GM12874 (cell line): ENCODE results near the gene COMT.

Source experiments
- CTCF ChIP-seq: IDR thresholded peaks from 2 replicates; pipeline ENCODE4 v1.5.1; 2011; ENCODE audit warnings: low read depth, mild to moderate bottlenecking, control low read depth, low read length, moderate library complexity; ENCODE audit not compliant: insufficient read depth

The COMT gene

GRCh38 chr22:19961201-19961580 is 19.6 kb downstream of the COMT start:
- no peak for TF ChIP-seq CTCF

- TF ChIP-seq CTCF: no peak
Measured at GRCh38 chr22:19961868-19962245, 20.3 kb downstream of the COMT start.

DNA sequence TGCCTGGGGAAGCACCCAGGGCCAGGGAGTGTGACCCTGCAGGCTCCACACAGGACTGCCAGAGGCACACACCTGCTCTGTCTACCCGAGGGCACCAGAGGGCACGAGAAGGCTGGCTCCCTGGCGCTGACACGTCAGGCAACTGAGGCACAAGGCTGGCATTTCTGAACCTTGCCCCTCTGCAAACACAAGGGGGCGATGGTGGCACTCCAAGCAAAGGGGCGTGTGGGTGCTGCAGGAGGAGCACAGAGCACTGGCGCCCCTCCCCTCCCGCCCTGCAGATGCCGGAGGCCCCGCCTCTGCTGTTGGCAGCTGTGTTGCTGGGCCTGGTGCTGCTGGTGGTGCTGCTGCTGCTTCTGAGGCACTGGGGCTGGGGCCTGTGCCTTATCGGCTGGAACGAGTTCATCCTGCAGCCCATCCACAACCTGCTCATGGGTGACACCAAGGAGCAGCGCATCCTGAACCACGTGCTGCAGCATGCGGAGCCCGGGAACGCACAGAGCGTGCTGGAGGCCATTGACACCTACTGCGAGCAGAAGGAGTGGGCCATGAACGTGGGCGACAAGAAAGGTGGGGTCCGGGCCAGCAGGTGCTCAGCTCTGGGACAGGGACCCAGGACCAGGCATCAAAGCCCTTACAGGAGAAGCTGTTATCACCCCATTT is 20.8 kb downstream of the COMT start:
- TF ChIP-seq CTCF: peak; percentile 64

GRCh38 chr22:19962909-19963806 is 21.6 kb downstream of the COMT start:
- TF ChIP-seq CTCF: no peak

DNA sequence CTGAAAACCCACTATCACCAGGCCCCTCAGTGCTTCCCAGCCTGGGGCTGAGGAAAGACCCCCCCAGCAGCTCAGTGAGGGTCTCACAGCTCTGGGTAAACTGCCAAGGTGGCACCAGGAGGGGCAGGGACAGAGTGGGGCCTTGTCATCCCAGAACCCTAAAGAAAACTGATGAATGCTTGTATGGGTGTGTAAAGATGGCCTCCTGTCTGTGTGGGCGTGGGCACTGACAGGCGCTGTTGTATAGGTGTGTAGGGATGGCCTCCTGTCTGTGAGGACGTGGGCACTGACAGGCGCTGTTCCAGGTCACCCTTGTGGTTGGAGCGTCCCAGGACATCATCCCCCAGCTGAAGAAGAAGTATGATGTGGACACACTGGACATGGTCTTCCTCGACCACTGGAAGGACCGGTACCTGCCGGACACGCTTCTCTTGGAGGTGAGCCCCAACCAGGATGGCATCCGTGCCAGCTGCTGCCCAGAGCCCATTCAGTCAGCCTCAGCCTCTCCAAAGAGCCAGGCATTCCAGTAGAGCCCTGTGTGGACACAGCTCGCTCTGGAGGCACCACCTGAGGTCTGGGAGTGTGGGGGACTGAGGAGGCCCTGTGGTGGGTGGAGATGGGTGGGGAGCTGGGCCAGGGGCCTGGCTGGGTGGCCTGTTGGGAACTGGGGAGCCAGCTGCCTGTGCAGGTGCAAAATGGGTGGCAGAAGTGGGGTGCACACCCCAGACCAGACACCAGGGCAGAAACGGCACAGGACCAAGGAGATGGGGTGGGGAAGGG is 22.5 kb downstream of the COMT start:
- TF ChIP-seq CTCF: no peak

- TF ChIP-seq CTCF: no peak
Measured at GRCh38 chr22:19964701-19965386, 23.3 kb downstream of the COMT start.
